Measurements from ENCODE around the gene RFNG. TPM values are rescaled to one million over a fixed set of nuclear protein-coding genes. Genes with fewer than 3 reads are reported as not detected.

The RFNG gene
- total RNA-seq, 1 donor from 2014 or later: 43.4 TPM

GRCh38 chr17:82006468-82007227 lies 45.0 kb downstream of the RFNG start:
- no peak for TF ChIP-seq CTCF (conservative IDR thresholded peaks at IDR 0.05)
- H3K4me3 Mint-ChIP-seq: no peak overlapping the region
- H3K27me3 Mint-ChIP-seq: no peaks in the 10 kb centered on the region

GRCh38 chr17:82005701-82006348 lies 45.8 kb downstream of the RFNG start:
- H3K9me3 Mint-ChIP-seq: no peaks in the 10 kb centered on the region
- DNase-seq (ENCODE audit: extremely low spot score, unreplicated experiment): no peak
- H3K4me1 Mint-ChIP-seq (ENCODE audit: unreplicated experiment): peaks cover 9% of the 10 kb centered on the region
- no peak for TF ChIP-seq CTCF (conservative IDR thresholded peaks at IDR 0.05)
- H3K27me3 Mint-ChIP-seq: no peaks in the 10 kb centered on the region
- H3K27ac Mint-ChIP-seq: no peak overlapping the region
- H3K4me3 Mint-ChIP-seq: no peak overlapping the region
- H3K36me3 Mint-ChIP-seq: no peaks in the 10 kb centered on the region

More at GRCh38 chr17:82006468-82007227, 45.0 kb downstream of the RFNG start:
- Mint-ChIP-seq H3K9me3 (no peaks in the 10 kb centered on the region), H3K36me3 (no peaks in the 10 kb centered on the region), H3K27ac (no peak overlapping the region), H3K4me1 (ENCODE audit: unreplicated experiment) (peaks cover 9% of the 10 kb centered on the region)
- no peak for DNase-seq (ENCODE audit: extremely low spot score, unreplicated experiment)

- no peak overlapping the region for H3K27ac Mint-ChIP-seq
- peaks cover 9% of the 10 kb centered on the region for H3K4me1 Mint-ChIP-seq (ENCODE audit: unreplicated experiment)
- TF ChIP-seq CTCF (conservative IDR thresholded peaks at IDR 0.05): no peak
- H3K4me3 Mint-ChIP-seq: no peak overlapping the region
- H3K9me3 Mint-ChIP-seq: no peaks in the 10 kb centered on the region
- no peaks in the 10 kb centered on the region for H3K27me3 Mint-ChIP-seq
- no peak for DNase-seq (ENCODE audit: extremely low spot score, unreplicated experiment)
- no peaks in the 10 kb centered on the region for H3K36me3 Mint-ChIP-seq
These were observed 46.8 kb downstream of the RFNG start for GRCh38 chr17:82004517-82005455.

DNA sequence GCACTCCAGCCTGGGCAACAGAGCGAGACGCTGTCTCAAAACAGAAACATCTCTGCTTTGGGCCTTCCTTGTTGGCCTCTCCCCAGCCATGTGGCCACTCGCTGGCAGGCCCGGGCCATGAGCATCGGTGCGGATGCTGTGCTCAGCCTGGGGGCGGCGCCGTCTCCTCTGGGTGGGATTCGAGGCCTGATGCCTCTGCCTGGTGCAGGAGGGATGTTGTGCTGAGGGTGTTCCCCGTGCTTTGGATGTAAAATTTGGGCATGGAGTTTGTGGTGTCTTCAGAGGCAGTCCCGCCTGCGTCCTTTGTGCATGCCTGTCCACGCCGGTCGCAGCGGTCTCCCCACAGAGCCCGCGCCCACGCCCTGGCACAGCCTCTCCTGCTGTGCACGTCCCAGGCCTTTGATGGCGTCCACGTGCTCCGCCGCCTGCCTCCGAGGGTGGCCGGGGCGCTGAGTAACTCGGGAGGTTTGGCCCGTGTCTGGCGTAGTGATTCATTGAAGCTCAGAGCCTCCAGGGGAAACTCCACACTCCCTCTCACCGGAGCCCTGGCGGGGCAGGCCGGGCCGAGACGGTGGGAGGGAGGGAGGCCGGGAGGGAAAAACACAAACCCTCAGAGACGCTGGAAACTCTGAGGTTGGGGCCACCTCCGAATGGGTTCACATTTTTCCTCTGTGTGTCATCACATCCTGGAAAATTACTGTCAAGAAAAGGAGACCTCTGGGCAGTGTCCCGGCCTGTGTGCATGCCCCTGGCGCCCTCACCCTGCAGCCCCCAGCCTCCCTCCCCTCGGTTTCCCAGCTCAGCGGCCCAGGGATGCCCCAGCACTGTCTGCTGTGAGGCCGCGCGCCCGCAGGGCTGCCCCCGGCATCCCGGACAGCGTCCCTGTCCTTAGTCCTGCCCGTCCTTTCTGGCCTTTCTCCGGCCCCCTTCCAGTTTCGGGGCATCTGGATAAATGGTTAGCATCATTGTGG lies 47.9 kb downstream of the RFNG start:
- Mint-ChIP-seq H3K36me3 (no peaks in the 10 kb centered on the region), H3K27me3 (no peaks in the 10 kb centered on the region), H3K4me3 (no peak overlapping the region), H3K4me1 (ENCODE audit: unreplicated experiment) (peaks cover 9% of the 10 kb centered on the region), H3K9me3 (no peaks in the 10 kb centered on the region), H3K27ac (no peak overlapping the region)
- no peak for DNase-seq (ENCODE audit: extremely low spot score, unreplicated experiment)
- no peak for TF ChIP-seq CTCF (conservative IDR thresholded peaks at IDR 0.05)
